Astrocyte (in vitro differentiated cells and primary cell): Measurements from ENCODE around the gene MAPK8IP1.

Source experiments
- EZH2 ChIP-seq: IDR thresholded peaks from 2 replicates; pipeline ENCODE4 v1.6.1; 2012; ENCODE audit warnings: mild to moderate bottlenecking, low read length, inconsistent platforms; ENCODE audit not compliant: insufficient read depth
- TF ChIP-seq, protein P1 (sequence below): IDR thresholded peaks from 2 replicates; pipeline ENCODE4 v1.5.1; 2011; ENCODE audit warnings: low read depth, mild to moderate bottlenecking, inconsistent platforms, low read length, moderate library complexity; ENCODE audit not compliant: insufficient read depth

DNA sequence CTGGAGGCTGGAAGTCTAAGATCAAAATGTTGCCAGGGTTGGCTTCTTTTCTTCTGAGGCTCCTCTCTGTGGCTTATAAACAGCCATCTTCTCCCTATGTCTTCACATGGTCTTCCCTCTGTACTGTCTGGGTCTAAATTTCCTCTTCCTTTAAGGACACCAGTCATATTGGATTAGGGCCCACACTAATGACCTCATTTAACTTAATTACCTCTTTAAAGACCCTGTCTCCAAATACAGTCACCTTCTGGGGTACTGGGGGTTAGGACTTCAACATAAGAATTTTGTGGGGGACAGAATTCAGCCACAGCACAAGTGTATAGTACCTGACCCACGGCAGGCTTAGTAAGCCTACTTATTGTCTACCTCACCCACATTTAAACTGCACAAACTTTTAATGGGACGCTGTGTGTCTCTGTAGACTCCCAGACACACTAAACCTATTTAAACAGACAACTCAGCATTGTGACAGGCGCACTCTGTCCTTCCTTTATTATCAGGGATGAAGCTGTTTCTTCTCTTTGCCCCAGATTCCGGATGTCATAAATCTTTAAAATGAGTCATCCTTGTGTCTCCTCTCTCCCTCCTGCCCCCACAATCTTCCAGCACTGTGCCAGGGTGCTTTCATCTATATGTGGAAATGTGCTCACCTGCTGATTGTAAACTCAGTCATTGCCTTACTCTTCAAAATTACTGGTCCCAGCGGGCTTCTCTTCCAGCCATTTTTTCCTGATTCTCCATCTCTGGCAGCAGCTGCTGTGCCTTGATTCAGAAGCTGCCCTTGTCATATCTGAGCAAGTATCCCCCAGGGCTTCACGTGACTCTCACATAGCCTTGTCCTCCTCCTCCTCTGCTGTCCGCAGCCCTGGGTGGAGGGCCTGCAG lies 5.4 kb upstream of the MAPK8IP1 start:
- TF ChIP-seq, protein P1, sequence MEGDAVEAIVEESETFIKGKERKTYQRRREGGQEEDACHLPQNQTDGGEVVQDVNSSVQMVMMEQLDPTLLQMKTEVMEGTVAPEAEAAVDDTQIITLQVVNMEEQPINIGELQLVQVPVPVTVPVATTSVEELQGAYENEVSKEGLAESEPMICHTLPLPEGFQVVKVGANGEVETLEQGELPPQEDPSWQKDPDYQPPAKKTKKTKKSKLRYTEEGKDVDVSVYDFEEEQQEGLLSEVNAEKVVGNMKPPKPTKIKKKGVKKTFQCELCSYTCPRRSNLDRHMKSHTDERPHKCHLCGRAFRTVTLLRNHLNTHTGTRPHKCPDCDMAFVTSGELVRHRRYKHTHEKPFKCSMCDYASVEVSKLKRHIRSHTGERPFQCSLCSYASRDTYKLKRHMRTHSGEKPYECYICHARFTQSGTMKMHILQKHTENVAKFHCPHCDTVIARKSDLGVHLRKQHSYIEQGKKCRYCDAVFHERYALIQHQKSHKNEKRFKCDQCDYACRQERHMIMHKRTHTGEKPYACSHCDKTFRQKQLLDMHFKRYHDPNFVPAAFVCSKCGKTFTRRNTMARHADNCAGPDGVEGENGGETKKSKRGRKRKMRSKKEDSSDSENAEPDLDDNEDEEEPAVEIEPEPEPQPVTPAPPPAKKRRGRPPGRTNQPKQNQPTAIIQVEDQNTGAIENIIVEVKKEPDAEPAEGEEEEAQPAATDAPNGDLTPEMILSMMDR: no peak
- no peak for TF ChIP-seq EZH2
